Measurements from ENCODE around the gene PLAC1.

PLAC1 gene

GRCh38 chrX:134632355-134632754, 25.9 kb downstream of the PLAC1 start:
- no peak for DNase-seq (ENCODE audit: insufficient read length, low spot score)
- no peak for FAIRE-seq

GRCh38 chrX:134631426-134632346, 26.6 kb downstream of the PLAC1 start:
- DNase-seq (ENCODE audit: insufficient read length, low spot score) (no peak), FAIRE-seq (no peak)

- no peak for FAIRE-seq
These were observed 29.6 kb downstream of the PLAC1 start for GRCh38 chrX:134628663-134629062.

GRCh38 chrX:134626434-134626833, 31.8 kb downstream of the PLAC1 start:
- DNase-seq (ENCODE audit: insufficient read length, low spot score) (no peak), FAIRE-seq (no peak)

More at GRCh38 chrX:134628663-134629062, 29.6 kb downstream of the PLAC1 start:
- no peak for DNase-seq (ENCODE audit: insufficient read length, low spot score)

- FAIRE-seq (no peak), DNase-seq (ENCODE audit: insufficient read length, low spot score) (no peak)
These were observed 33.0 kb downstream of the PLAC1 start for GRCh38 chrX:134625315-134625718.

GRCh38 chrX:134624046-134624430, 34.2 kb downstream of the PLAC1 start:
- DNase-seq (ENCODE audit: insufficient read length, low spot score) (no peak), FAIRE-seq (no peak)

- FAIRE-seq = no peak
- DNase-seq (ENCODE audit: insufficient read length, low spot score) = no peak
These were observed 34.8 kb downstream of the PLAC1 start for GRCh38 chrX:134623293-134624045.

GRCh38 chrX:134622813-134623185, 35.5 kb downstream of the PLAC1 start:
- no peak for FAIRE-seq

GRCh38 chrX:134622056-134622812, 36.0 kb downstream of the PLAC1 start:
- DNase-seq (ENCODE audit: insufficient read length, low spot score) (peak; percentile 41), FAIRE-seq (no peak)

More at GRCh38 chrX:134622813-134623185, 35.5 kb downstream of the PLAC1 start:
- DNase-seq (ENCODE audit: insufficient read length, low spot score) = no peak

- DNase-seq (ENCODE audit: insufficient read length, low spot score) = no peak
- FAIRE-seq = no peak
These were observed 38.4 kb downstream of the PLAC1 start for GRCh38 chrX:134619838-134620237.

- no peak for DNase-seq (ENCODE audit: insufficient read length, low spot score)
- FAIRE-seq = no peak
These were observed 44.9 kb downstream of the PLAC1 start for GRCh38 chrX:134613396-134613795.

GRCh38 chrX:134608153-134608552, 50.1 kb downstream of the PLAC1 start:
- DNase-seq (ENCODE audit: insufficient read length, low spot score) (no peak), FAIRE-seq (no peak)

GRCh38 chrX:134607523-134607922, 50.7 kb downstream of the PLAC1 start:
- no peak for FAIRE-seq
- DNase-seq (ENCODE audit: insufficient read length, low spot score) = no peak

- FAIRE-seq (no peak), DNase-seq (ENCODE audit: insufficient read length, low spot score) (no peak)
These were observed 53.5 kb downstream of the PLAC1 start for GRCh38 chrX:134604701-134605311.

GRCh38 chrX:134603806-134604700, 54.2 kb downstream of the PLAC1 start:
- DNase-seq (ENCODE audit: insufficient read length, low spot score) (peak; percentile 42), FAIRE-seq (no peak)

GRCh38 chrX:134602410-134602809, 55.9 kb downstream of the PLAC1 start:
- no peak for FAIRE-seq
- no peak for DNase-seq (ENCODE audit: insufficient read length, low spot score)

- FAIRE-seq (no peak), DNase-seq (ENCODE audit: insufficient read length, low spot score) (no peak)
These were observed 57.0 kb downstream of the PLAC1 start for GRCh38 chrX:134601240-134601765.

GRCh38 chrX:134600714-134601113, 57.6 kb downstream of the PLAC1 start:
- DNase-seq (ENCODE audit: insufficient read length, low spot score) = no peak

GRCh38 chrX:134599184-134599914, 58.9 kb downstream of the PLAC1 start:
- FAIRE-seq (no peak), DNase-seq (ENCODE audit: insufficient read length, low spot score) (no peak)

More at GRCh38 chrX:134600714-134601113, 57.6 kb downstream of the PLAC1 start:
- FAIRE-seq = no peak
